ENCODE results near the gene ANKFN1. TPM values are rescaled to one million over a fixed set of nuclear protein-coding genes. Genes with fewer than 3 reads are reported as not detected.

ANKFN1 gene
- total RNA-seq, 4 donors from 2014 or later: 0.40 TPM; not detected in 3

- Histone ChIP-seq H3K27me3 (no peaks in the 10 kb centered on the region), H3K9me3 (no peaks in the 10 kb centered on the region), H3K27ac (replicated peaks in 1 of 4) (no peak overlapping the region), H3K4me1 (no peaks in the 10 kb centered on the region), H3K4me3 (no peak overlapping the region), H3K36me3 (no peaks in the 10 kb centered on the region)
- TF ChIP-seq POLR2A (IDR thresholded peaks at IDR 0.05; ENCODE audit: low read depth) (no peak), CTCF (IDR thresholded peaks at IDR 0.05) (no peak), EP300 (IDR thresholded peaks at IDR 0.05) (no peak), POLR2AphosphoS5 (IDR thresholded peaks at IDR 0.05) (no peak)
- WGBS: 62% methylated on average over 9 of the region's 9 CpGs
- DNase-seq (ENCODE audit: extremely low spot score): no peak
- intact Hi-C loops (cut with DNase I): no loop called here
These were observed 220.9 kb downstream of the ANKFN1 start for GRCh38 chr17:56373981-56374833.

DNA sequence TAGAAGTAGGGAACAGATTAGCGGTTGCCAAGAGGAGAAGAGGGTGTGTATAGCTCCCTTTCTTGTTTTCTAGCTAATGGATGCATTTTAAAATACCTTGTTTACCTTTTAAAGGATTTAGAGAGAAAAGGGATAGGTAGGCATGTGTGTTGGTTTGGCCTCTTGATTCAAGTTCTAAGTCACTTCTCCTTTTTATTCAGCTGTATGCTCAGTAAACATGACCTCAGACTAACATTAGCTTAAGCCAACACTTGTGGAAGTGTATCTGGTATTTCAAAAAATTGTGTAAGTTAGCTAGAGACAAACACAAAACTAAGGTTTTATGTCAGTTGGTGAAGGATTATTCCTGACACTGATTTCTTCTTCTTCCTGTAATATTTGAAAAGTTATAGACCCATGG lies 236.1 kb downstream of the ANKFN1 start:
- WGBS: 93% methylated on average over 1 of the region's 1 CpG
- H3K4me1 ChIP-seq: no peaks in the 10 kb centered on the region
- peaks cover 0 to 8% (median 2%) of the 10 kb centered on the region in 4 donors for H3K9me3 ChIP-seq
- TF ChIP-seq CTCF (IDR thresholded peaks at IDR 0.05): no peak
- no peak for TF ChIP-seq POLR2AphosphoS5 (IDR thresholded peaks at IDR 0.05)
- no peak for TF ChIP-seq POLR2A (IDR thresholded peaks at IDR 0.05; ENCODE audit: low read depth)
- TF ChIP-seq EP300 (IDR thresholded peaks at IDR 0.05): no peak
- no peak overlapping the region for H3K27ac ChIP-seq (replicated peaks in 1 of 4)
- intact Hi-C loops (cut with DNase I): no loop called here
- H3K4me3 ChIP-seq: no peak overlapping the region
- DNase-seq (ENCODE audit: extremely low spot score): no peak
- no peaks in the 10 kb centered on the region for H3K27me3 ChIP-seq
- H3K36me3 ChIP-seq: no peaks in the 10 kb centered on the region

GRCh38 chr17:56392321-56392720 lies 239.0 kb downstream of the ANKFN1 start:
- no peak for DNase-seq (ENCODE audit: extremely low spot score)
- 62% methylated on average over 4 of the region's 4 CpGs for WGBS
- no peak overlapping the region for H3K27ac ChIP-seq (replicated peaks in 1 of 4)
- H3K36me3 ChIP-seq: no peaks in the 10 kb centered on the region
- intact Hi-C loops (cut with DNase I): no loop called here
- no peak overlapping the region for H3K4me3 ChIP-seq
- H3K9me3 ChIP-seq: peaks cover 0 to 8% (median 2%) of the 10 kb centered on the region in 4 donors
- no peaks in the 10 kb centered on the region for H3K4me1 ChIP-seq
- TF ChIP-seq POLR2A (IDR thresholded peaks at IDR 0.05; ENCODE audit: low read depth) (no peak), EP300 (IDR thresholded peaks at IDR 0.05) (no peak)
- no peaks in the 10 kb centered on the region for H3K27me3 ChIP-seq

DNA sequence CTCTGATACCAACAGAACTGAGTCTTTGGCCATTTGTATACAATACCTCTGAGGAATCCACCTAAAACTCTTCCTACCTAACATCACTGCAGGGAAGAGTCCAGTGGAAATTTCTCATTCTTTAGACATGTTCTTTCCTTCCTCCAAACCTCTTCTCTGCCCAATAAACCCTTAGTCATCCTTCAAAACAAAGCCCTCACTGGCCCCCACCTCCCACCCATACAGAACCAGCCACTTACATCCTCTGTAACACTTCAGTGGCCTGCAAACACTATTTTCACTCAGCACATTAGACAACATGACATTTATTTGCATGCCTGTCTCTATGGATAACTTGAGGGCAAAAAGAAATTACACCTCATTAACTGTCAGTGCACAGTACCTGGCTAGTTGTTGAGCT lies 239.9 kb downstream of the ANKFN1 start:
- H3K4me1 ChIP-seq: no peaks in the 10 kb centered on the region

More for the DNA sequence above, 239.9 kb downstream of the ANKFN1 start:
- Histone ChIP-seq H3K4me3 (no peak overlapping the region), H3K27ac (replicated peaks in 1 of 4) (no peak overlapping the region), H3K27me3 (no peaks in the 10 kb centered on the region), H3K9me3 (peaks cover 0 to 8% (median 2%) of the 10 kb centered on the region in 4 donors), H3K36me3 (no peaks in the 10 kb centered on the region)
- TF ChIP-seq POLR2A (IDR thresholded peaks at IDR 0.05; ENCODE audit: low read depth) (no peak), CTCF (IDR thresholded peaks at IDR 0.05) (no peak), EP300 (IDR thresholded peaks at IDR 0.05) (no peak), POLR2AphosphoS5 (IDR thresholded peaks at IDR 0.05) (no peak)
- DNase-seq (ENCODE audit: extremely low spot score): no peak
- intact Hi-C loops (cut with DNase I): no loop called here
